ENCODE measurements around the gene DIP2C. TPM values are rescaled to one million over a fixed set of nuclear protein-coding genes. Genes with fewer than 3 reads are reported as not detected.
A peak's percentile ranks its signal among the peaks of the same experiment; 100 is the strongest.

DIP2C gene
- polyA plus RNA-seq, 1 of the 3 experiments (the other 2 are of a cell fraction), result 8.7 TPM

DNA sequence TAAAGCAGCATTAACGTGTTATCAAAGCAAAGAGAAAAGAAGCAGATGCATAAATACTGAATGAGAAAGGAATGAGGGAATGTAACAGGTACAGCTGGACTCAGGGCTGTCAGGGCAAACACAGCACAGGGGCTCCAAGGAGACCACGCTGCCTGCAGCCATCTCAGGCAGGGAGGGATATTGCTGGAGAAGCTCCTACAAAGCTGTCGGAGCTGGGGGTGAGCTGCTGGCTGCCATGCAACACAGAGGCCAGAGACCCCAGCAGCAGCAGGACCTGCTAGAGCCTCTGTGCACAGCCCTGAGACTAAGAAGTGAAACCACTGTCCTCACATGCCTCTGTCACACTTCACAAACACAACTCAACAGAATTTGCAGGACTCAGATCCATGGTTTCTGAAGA, 235.8 kb downstream of the DIP2C start:
- Histone ChIP-seq H3K36me3 (replicated peaks in 1 of 2; ENCODE audit: control insufficient read depth in 1 of 2, insufficient read depth in 2 of 2, low read length in 1 of 2) (no peaks in the 10 kb centered on the region), H3K9me2 (no peaks in the 10 kb centered on the region), H2AFZ (ENCODE audit: low read depth) (no peak overlapping the region), H3K9ac (no peak overlapping the region), H3K79me2 (ENCODE audit: insufficient read depth) (peaks cover 4% of the 10 kb centered on the region; the same call in 1 of the 2 replicates), H3K9me3 (no peaks in the 10 kb centered on the region), H3F3A (replicated peaks; ENCODE audit: insufficient read depth) (no peaks in the 10 kb centered on the region), H3K4me3 (ENCODE audit: low read depth in 2 of 2, low read length in 1 of 2) (no peak overlapping the region), H3K4me1 (ENCODE audit: control insufficient read depth in 1 of 2, insufficient read depth in 2 of 2, low read depth in 1 of 2, low read length in 1 of 2) (peaks cover 0 to 25% of the 10 kb centered on the region in 2 experiments; a peak in 2 of 4 replicates), H3K27ac (ENCODE audit: low read depth in 2 of 2, low read length in 1 of 2) (peak overlapping the region in 1 of 2 experiments; percentile 76; a peak in 2 of 4 replicates), H3K4me2 (no peak overlapping the region), H3K27me3 (ENCODE audit: insufficient read depth) (no peaks in the 10 kb centered on the region), H4K20me1 (ENCODE audit: insufficient read depth) (no peaks in the 10 kb centered on the region; the same call in 1 of the 2 replicates)
- ChIA-PET CTCF (interaction anchor here (0.8 to 1.5 kb wide), 4 partner anchors 17 to 57 kb away, joined by 3 to 5 read pairs (median 4); no protein-coding TSS in a partner anchor), POLR2A (no interaction called here)
- no peak for DNase-seq
- 86% methylated on average over 2 of the region's 3 CpGs for WGBS (ENCODE audit: low lambda C conversion rate)
- TF ChIP-seq NRF1 (IDR thresholded peaks at IDR 0.05; ENCODE audit: low read depth, low read length), result no peak
- TF ChIP-seq TAF1 (IDR thresholded peaks at IDR 0.05; ENCODE audit: borderline replicate concordance, low read depth, low read length), result no peak
- no peak for TF ChIP-seq CHD2 (IDR thresholded peaks at IDR 0.05; ENCODE audit: low read length, partially characterized antibody)
- TF ChIP-seq EP300 (IDR thresholded peaks at IDR 0.05; ENCODE audit: borderline replicate concordance in 1 of 2, low read depth in 1 of 2, low read length in 1 of 2), result no peak
- no peak for TF ChIP-seq RFX5 (IDR thresholded peaks at IDR 0.05; ENCODE audit: low read length)
- no peak for TF ChIP-seq SMC3 (IDR thresholded peaks at IDR 0.05; ENCODE audit: low read depth, low read length)
- TF ChIP-seq, protein P1, sequence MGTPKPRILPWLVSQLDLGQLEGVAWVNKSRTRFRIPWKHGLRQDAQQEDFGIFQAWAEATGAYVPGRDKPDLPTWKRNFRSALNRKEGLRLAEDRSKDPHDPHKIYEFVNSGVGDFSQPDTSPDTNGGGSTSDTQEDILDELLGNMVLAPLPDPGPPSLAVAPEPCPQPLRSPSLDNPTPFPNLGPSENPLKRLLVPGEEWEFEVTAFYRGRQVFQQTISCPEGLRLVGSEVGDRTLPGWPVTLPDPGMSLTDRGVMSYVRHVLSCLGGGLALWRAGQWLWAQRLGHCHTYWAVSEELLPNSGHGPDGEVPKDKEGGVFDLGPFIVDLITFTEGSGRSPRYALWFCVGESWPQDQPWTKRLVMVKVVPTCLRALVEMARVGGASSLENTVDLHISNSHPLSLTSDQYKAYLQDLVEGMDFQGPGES (IDR thresholded peaks at IDR 0.05; ENCODE audit: low read depth, low read length), result no peak
- TF ChIP-seq TEAD4 (IDR thresholded peaks at IDR 0.05; ENCODE audit: borderline replicate concordance, insufficient read depth), result no peak
- TF ChIP-seq SIN3A (IDR thresholded peaks at IDR 0.05; ENCODE audit: borderline replicate concordance, low read depth, low read length), result no peak
- no peak for TF ChIP-seq FOSL2 (IDR thresholded peaks at IDR 0.05; ENCODE audit: borderline replicate concordance, low read depth)
- no peak for TF ChIP-seq MEF2A (IDR thresholded peaks at IDR 0.05; ENCODE audit: borderline replicate concordance, low read depth)
- no peak for TF ChIP-seq ELF1 (IDR thresholded peaks at IDR 0.05)
- no peak for TF ChIP-seq RXRA (IDR thresholded peaks at IDR 0.05; ENCODE audit: borderline replicate concordance, low read depth)
- TF ChIP-seq MXI1 (IDR thresholded peaks at IDR 0.05; ENCODE audit: low read depth, low read length), result no peak
- TF ChIP-seq, protein P2, sequence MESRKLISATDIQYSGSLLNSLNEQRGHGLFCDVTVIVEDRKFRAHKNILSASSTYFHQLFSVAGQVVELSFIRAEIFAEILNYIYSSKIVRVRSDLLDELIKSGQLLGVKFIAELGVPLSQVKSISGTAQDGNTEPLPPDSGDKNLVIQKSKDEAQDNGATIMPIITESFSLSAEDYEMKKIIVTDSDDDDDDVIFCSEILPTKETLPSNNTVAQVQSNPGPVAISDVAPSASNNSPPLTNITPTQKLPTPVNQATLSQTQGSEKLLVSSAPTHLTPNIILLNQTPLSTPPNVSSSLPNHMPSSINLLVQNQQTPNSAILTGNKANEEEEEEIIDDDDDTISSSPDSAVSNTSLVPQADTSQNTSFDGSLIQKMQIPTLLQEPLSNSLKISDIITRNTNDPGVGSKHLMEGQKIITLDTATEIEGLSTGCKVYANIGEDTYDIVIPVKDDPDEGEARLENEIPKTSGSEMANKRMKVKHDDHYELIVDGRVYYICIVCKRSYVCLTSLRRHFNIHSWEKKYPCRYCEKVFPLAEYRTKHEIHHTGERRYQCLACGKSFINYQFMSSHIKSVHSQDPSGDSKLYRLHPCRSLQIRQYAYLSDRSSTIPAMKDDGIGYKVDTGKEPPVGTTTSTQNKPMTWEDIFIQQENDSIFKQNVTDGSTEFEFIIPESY (IDR thresholded peaks at IDR 0.05; ENCODE audit: borderline replicate concordance, low read depth), result no peak
